GM20000 (cell line): Measurements from ENCODE around the gene PIK3R6.

Experiments used
- DNase-seq: peaks from one replicate; pipeline ENCODE4 v3.0.0; 2012; ENCODE audit warnings: low spot score
- CTCF ChIP-seq: IDR thresholded peaks from 2 replicates; pipeline ENCODE4 v1.5.1; 2012; ENCODE audit warnings: mild to moderate bottlenecking, control low read depth; ENCODE audit errors: extremely low read depth, missing control alignments

The PIK3R6 gene

GRCh38 chr17:8826808-8827435 is 40.6 kb downstream of the PIK3R6 start:
- no peak for TF ChIP-seq CTCF
- no peak for DNase-seq

GRCh38 chr17:8825802-8826201 is 41.7 kb downstream of the PIK3R6 start:
- TF ChIP-seq CTCF, result no peak
- no peak for DNase-seq

GRCh38 chr17:8823279-8823678 is 44.2 kb downstream of the PIK3R6 start:
- no peak for TF ChIP-seq CTCF
- no peak for DNase-seq

GRCh38 chr17:8822401-8823035 is 45.0 kb downstream of the PIK3R6 start:
- no peak for TF ChIP-seq CTCF
- DNase-seq, result no peak

GRCh38 chr17:8821446-8822105 is 45.9 kb downstream of the PIK3R6 start:
- no peak for TF ChIP-seq CTCF
- DNase-seq, result no peak

GRCh38 chr17:8820311-8821010 is 47.0 kb downstream of the PIK3R6 start:
- no peak for DNase-seq
- TF ChIP-seq CTCF, result no peak
